Gastroesophageal sphincter (tissue), 3 donors: ENCODE measurements around the gene BCAS3.

ENCODE experiments used
- CTCF ChIP-seq, 4 experiments: fragments of 200-600 bp in 2 of 4; fragments of 450-650 bp in 2 of 4; sonication (generic) in 1 of 4; IDR thresholded peaks; one replicate each; pipeline ENCODE4 v1.5.1; 2017 to 2019; ENCODE audit warnings: antibody characterized with exemption in 4 of 4, mild to moderate bottlenecking in 2 of 4, moderate library complexity in 2 of 4
- EP300 ChIP-seq: sonication (generic); formaldehyde crosslinking; IDR thresholded peaks from one replicate; pipeline ENCODE4 v1.6.1; 2017; ENCODE audit warnings: antibody characterized with exemption, mild to moderate bottlenecking
- POLR2A ChIP-seq, 2 donors: fragments of 450-650 bp; IDR thresholded peaks; one replicate each; pipeline ENCODE4 v1.6.1; 2017; ENCODE audit warnings: antibody characterized with exemption in 2 of 2, mild to moderate bottlenecking in 2 of 2, moderate library complexity in 1 of 2
- POLR2AphosphoS5 ChIP-seq: sonication (generic); formaldehyde crosslinking; IDR thresholded peaks from one replicate; pipeline ENCODE4 v1.6.1; 2017; ENCODE audit warnings: antibody characterized with exemption

- no peak for TF ChIP-seq CTCF (IDR thresholded peaks at IDR 0.05)
- TF ChIP-seq POLR2A (IDR thresholded peaks at IDR 0.05): no peak
- TF ChIP-seq EP300: no peak
- no peak for TF ChIP-seq POLR2AphosphoS5
Observed at GRCh38 chr17:60743282-60743681, 65.6 kb downstream of the BCAS3 start.
